HG03439 (cell line): ENCODE measurements around the gene FAM181A.

Source experiments
- ATAC-seq: cut with Tn5 transposase; IDR thresholded peaks from one replicate; pipeline ENCODE4 v1.9.1; 2021; ENCODE audit warnings: mild to moderate bottlenecking, moderate library complexity; ENCODE audit not compliant: unreplicated experiment

FAM181A gene

GRCh38 chr14:93926873-93927799 lies at the start of gene FAM181A:
FAM181A (plus strand) TSS chr14:93927344; CDS start chr14:93928286, 942 bp downstream.
- no peak for ATAC-seq

- ATAC-seq, result no peak
Measured at GRCh38 chr14:93878212-93878611, 48.9 kb upstream of the FAM181A start.

GRCh38 chr14:93878871-93879270 lies 48.3 kb upstream of the FAM181A start:
- no peak for ATAC-seq

- no peak for ATAC-seq
Measured at GRCh38 chr14:93879362-93879983, 47.7 kb upstream of the FAM181A start.

GRCh38 chr14:93880021-93880820 lies 46.9 kb upstream of the FAM181A start:
- no peak for ATAC-seq

GRCh38 chr14:93884950-93885349 lies 42.2 kb upstream of the FAM181A start:
- ATAC-seq, result no peak

GRCh38 chr14:93888995-93889394 lies 38.1 kb upstream of the FAM181A start:
- ATAC-seq, result no peak

GRCh38 chr14:93889739-93890483 lies 37.2 kb upstream of the FAM181A start:
- ATAC-seq, result no peak

GRCh38 chr14:93891756-93892504 lies 35.2 kb upstream of the FAM181A start:
- no peak for ATAC-seq

DNA sequence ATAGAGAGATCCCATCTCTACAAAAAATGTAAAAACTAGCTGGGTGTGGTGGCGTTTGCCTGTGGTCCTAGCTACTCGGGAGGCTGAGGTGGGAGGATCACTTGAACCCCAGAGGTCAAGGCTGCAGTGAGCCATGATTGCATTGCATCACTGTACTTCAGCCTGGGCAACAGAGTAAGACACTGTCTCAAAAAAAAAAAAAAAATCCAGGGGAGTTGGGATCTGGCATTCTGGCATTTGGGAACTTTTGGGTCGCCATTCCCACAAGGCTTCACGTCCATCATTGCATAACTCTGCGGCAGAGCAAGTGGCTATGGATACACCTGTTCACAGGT lies 34.7 kb upstream of the FAM181A start:
- no peak for ATAC-seq

GRCh38 chr14:93892923-93893558 lies 34.1 kb upstream of the FAM181A start:
- ATAC-seq, result no peak

GRCh38 chr14:93893661-93894261 lies 33.4 kb upstream of the FAM181A start:
- ATAC-seq, result no peak

DNA sequence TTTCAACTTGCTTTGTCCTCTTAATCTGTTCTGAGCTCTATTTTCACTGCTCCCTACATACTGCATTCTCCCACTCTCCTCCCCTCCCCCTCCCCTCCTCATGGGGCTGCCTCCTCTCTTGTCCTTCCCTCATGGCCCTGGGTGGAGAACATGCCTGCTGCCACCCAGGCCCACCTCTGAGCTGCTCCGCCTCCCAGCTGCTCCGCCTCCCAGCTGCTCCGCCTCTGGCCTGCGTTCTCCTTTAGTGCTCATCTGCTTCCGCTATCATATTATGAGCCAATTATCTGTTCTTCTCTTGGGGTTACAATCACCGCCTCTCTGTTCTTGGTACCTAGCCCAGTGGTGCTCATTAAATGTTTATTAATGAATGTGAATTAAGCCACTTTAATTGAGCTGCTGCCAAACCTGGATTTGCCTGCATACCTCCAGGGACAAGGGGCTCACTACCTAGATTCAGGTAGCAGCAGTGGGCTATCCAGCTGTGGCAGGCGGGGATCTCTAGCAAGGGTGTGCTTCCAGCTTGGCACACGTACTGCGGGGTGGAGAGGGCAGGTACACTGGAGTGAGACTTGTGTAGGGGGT lies 32.0 kb upstream of the FAM181A start:
- ATAC-seq, result no peak

DNA sequence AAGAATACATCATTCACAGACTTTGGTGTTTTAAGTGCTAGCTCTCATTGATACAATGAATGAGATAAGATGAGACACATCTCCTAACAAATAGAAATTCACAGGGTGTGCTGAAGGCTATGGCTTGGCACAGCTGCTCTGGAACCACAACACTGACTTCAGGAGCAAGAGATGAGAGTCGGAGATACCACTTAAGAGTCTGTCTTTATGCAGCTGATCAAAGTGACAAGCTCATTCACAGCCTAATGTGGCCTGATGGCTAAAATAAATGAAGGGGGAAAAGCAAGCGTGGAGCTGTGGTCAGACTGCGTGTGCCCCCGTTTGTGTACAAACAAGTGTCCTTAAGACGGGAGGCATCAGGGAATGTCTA lies 29.7 kb upstream of the FAM181A start:
- no peak for ATAC-seq

- no peak for ATAC-seq
Measured at GRCh38 chr14:93898081-93898611, 29.0 kb upstream of the FAM181A start.

GRCh38 chr14:93898731-93899130 lies 28.4 kb upstream of the FAM181A start:
- no peak for ATAC-seq

- no peak for ATAC-seq
Measured at GRCh38 chr14:93901813-93902212, 25.3 kb upstream of the FAM181A start.

GRCh38 chr14:93902619-93903307 lies 24.4 kb upstream of the FAM181A start:
- ATAC-seq, result no peak
